Measurements from ENCODE around the gene CSHL1. TPM values are rescaled to one million over a fixed set of nuclear protein-coding genes. Genes with fewer than 3 reads are reported as not detected.

Gene CSHL1
- total and polyA plus RNA-seq, 8 donors: not detected

DNA sequence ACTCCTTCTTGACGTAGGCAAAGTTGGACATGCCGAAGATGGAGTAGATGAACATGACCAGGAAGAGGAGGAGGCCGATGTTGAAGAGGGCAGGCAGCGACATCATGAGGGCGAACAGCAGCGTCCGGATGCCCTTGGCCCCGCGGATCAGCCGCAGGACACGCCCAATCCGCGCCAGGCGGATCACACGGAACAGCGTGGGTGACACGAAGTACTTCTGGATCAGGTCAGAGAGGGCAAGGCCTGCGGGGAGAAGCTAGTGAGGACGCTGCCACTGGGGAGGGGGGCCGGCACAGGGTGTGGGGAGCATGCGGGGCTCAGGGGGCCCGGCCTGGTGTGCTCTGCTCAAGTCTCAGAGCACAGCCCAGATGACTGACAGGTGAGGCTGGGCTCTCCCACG is 30.7 kb upstream of the CSHL1 start:
- no peak overlapping the region for H3K4me3 ChIP-seq
- H3K9me3 ChIP-seq: no peaks in the 10 kb centered on the region
- TF ChIP-seq POLR2A (IDR thresholded peaks at IDR 0.05): no peak
- TF ChIP-seq POLR2AphosphoS5 (IDR thresholded peaks at IDR 0.05): no peak
- TF ChIP-seq EP300 (IDR thresholded peaks at IDR 0.05): no peak
- no peak for TF ChIP-seq CTCF (IDR thresholded peaks at IDR 0.05)
- intact Hi-C loops (cut with DNase I; ENCODE audit: low total_unique reads): no loop called here
- H3K4me1 ChIP-seq: peaks cover 0 to 11% (median 5%) of the 10 kb centered on the region in 4 donors
- H3K27ac ChIP-seq: no peak overlapping the region
- no peaks in the 10 kb centered on the region for H3K27me3 ChIP-seq
- DNase-seq: no peak
- 87 to 92% (median 89%) methylated on average over 16 to 23 of the region's 23 CpGs for WGBS, 5 donors
- H3K36me3 ChIP-seq: no peaks in the 10 kb centered on the region

GRCh38 chr17:63941162-63941561 is 30.1 kb upstream of the CSHL1 start:
- no peak for DNase-seq
- Histone ChIP-seq H3K4me3 (no peak overlapping the region), H3K36me3 (no peaks in the 10 kb centered on the region), H3K27me3 (no peaks in the 10 kb centered on the region), H3K4me1 (peaks cover 0 to 5% (median 2%) of the 10 kb centered on the region in 4 donors), H3K9me3 (no peaks in the 10 kb centered on the region), H3K27ac (no peak overlapping the region)
- intact Hi-C loops (cut with DNase I; ENCODE audit: low total_unique reads): no loop called here
- TF ChIP-seq POLR2AphosphoS5 (IDR thresholded peaks at IDR 0.05) (no peak), CTCF (IDR thresholded peaks at IDR 0.05) (no peak), POLR2A (IDR thresholded peaks at IDR 0.05) (no peak), EP300 (IDR thresholded peaks at IDR 0.05) (no peak)
- 92 to 96% (median 95%) methylated on average over 12 of the region's 12 CpGs for WGBS, 5 donors

- Histone ChIP-seq H3K4me1 (no peaks in the 10 kb centered on the region), H3K27ac (no peak overlapping the region), H3K36me3 (no peaks in the 10 kb centered on the region), H3K27me3 (no peaks in the 10 kb centered on the region), H3K9me3 (no peaks in the 10 kb centered on the region), H3K4me3 (no peak overlapping the region)
- TF ChIP-seq POLR2AphosphoS5 (IDR thresholded peaks at IDR 0.05): no peak
- TF ChIP-seq POLR2A (IDR thresholded peaks at IDR 0.05): no peak
- no peak for TF ChIP-seq CTCF (IDR thresholded peaks at IDR 0.05)
- 92 to 97% (median 94%) methylated on average over 8 to 14 of the region's 14 CpGs for WGBS, 5 donors
- intact Hi-C loops (cut with DNase I; ENCODE audit: low total_unique reads): no loop called here
- no peak for DNase-seq
Observed at GRCh38 chr17:63940584-63940983, 29.5 kb upstream of the CSHL1 start.

GRCh38 chr17:63939884-63940283 is 28.8 kb upstream of the CSHL1 start:
- intact Hi-C loops (cut with DNase I; ENCODE audit: low total_unique reads): loop anchor here (10.0 kb wide), 1 partner anchor 85 kb away; the partner anchor contains the start of gene ICAM2
- no peak overlapping the region for H3K27ac ChIP-seq
- no peaks in the 10 kb centered on the region for H3K27me3 ChIP-seq
- TF ChIP-seq POLR2A (IDR thresholded peaks at IDR 0.05) (no peak), EP300 (IDR thresholded peaks at IDR 0.05) (no peak), CTCF (IDR thresholded peaks at IDR 0.05) (no peak)
- WGBS, 5 donors: 73 to 81% (median 78%) methylated on average over 6 of the region's 6 CpGs
- no peaks in the 10 kb centered on the region for H3K36me3 ChIP-seq
- H3K4me3 ChIP-seq: no peak overlapping the region
- no peak for DNase-seq
- H3K9me3 ChIP-seq: no peaks in the 10 kb centered on the region
- no peaks in the 10 kb centered on the region for H3K4me1 ChIP-seq
